ENCODE measurements around the gene TBC1D3C.
"Not testable (repeated sequence)": the region's sequence is repeated elsewhere in the genome, so short reads cannot be mapped to it uniquely, and the experiment has no call there.

The TBC1D3C gene

GRCh38 chr17:38068534-38068933, at the start of gene TBC1D3C:
TBC1D3C (minus strand) TSS chr17:38068634; CDS start chr17:38067066, 1,568 bp downstream.
- DNase-seq (ENCODE audit: low read depth in 1 of 2, low spot score in 1 of 2): not testable (repeated sequence)

DNA sequence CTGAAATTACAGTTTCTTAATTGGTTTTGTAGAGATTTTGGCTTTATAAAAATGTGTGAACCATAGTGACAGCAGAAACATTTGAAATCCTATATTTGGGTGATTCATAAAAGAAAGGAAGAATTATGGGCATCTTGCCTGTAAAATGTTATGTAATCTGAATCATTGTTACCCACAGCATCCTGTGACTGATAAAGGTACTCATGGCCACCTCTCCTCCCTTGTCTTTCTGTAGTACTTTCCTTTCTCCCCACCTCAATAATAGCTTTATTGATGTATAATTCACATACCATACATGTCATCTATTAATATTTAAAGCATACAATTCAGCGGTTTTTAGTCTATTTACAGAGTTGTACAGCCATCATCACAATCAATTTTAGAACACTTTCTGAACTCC, 30.8 kb upstream of the TBC1D3C start:
- not testable (repeated sequence) for DNase-seq (ENCODE audit: low read depth in 1 of 2, low spot score in 1 of 2)

DNA sequence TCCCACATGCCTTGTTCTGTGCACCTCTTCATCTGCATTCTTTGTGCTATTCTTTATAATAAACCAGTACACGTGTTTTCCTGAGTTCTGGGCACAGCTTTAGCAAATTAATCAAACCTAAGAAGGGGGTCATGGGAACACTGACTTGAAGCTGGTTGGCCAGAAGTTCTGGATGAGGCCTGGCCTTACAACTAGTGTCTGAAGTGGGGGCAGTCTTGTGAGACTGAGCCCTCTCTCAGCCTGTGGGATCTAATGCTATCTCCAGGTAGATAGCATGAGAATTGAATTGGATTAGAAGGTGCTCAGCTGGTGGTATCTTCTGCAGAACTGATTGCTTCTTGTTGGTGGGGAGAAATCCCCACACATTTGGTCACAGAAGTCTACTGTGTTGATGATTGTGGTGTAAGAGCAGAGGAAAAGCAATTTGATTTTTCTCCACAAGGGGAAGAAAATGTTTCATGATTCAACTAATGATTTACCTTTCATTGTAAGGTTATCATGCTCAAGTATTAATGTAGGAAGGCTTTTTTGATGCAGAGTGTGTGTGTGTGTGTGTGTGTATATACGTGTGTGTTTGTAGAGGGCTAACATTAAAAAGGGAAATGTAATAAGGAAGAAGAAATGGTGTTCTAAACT, 25.7 kb upstream of the TBC1D3C start:
- not testable (repeated sequence) for DNase-seq (ENCODE audit: low read depth in 1 of 2, low spot score in 1 of 2)

DNA sequence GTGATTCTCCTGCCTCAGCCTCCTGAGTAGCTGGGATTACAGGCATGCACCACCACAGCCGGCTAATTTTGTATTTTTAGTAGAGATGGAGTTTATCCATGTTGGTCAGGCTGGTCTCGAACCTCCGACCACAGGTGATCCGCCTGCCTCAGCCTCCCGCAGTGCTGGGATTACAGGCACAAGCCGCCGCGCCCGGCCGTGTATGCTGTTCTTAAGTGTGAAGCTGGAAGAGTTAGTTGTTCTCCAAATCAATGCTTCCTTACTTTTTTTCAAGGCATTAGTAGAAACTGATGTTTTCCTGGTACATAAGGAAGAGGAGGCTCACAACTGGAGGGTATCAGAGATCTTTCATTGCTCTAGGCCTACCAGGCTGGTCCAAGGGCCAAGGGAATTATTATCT, 19.7 kb upstream of the TBC1D3C start:
- DNase-seq (ENCODE audit: low read depth in 1 of 2, low spot score in 1 of 2): not testable (repeated sequence)

- not testable (repeated sequence) for DNase-seq (ENCODE audit: low read depth in 1 of 2, low spot score in 1 of 2)
These were observed 18.9 kb upstream of the TBC1D3C start for GRCh38 chr17:38087344-38087743.

Data from activated T-helper 1 cell treated with anti-CD3 and anti-CD28 coated beads, Interleukin-2, amount 50 U/mL, for 16 hours (primary cell).